ENCODE data around the gene TAGLN. TPM values are rescaled to one million over a fixed set of nuclear protein-coding genes. Genes with fewer than 3 reads are reported as not detected.

The TAGLN gene
- total RNA-seq, 1 experiment from 2014 or later, result 11.0 TPM

DNA sequence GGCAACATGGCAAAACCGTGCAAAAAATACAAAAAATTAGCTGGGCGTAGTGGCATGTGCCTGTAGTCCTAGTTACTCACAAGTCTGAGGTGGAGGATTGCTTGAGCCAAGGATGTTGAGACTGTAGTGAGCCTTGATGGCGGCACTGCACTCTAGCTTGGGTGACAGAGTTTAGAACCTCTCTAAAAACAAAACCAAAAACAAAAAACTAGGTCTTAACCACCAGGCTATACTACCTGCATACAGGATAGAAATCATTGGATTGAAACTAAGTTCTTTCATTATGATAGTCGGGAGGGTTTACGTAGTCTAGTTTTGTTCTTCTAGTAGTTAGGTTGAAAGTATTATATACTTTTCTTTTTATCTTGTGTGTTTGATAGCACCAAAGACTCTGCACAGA lies 39.1 kb downstream of the TAGLN start:
- Histone ChIP-seq H3K4me3 (no peak overlapping the region), H3F3A (ENCODE audit: insufficient read depth, low read depth) (peaks cover 18% of the 10 kb centered on the region; the same call in 1 of the 2 replicates), H3K27me3 (ENCODE audit: insufficient read depth, low read depth) (no peaks in the 10 kb centered on the region), H3K79me2 (ENCODE audit: low read depth) (peaks cover 11% of the 10 kb centered on the region), H3K9me2 (ENCODE audit: insufficient read depth) (no peaks in the 10 kb centered on the region), H3K4me1 (replicated peaks; ENCODE audit: insufficient read depth) (peaks cover 10% of the 10 kb centered on the region), H4K20me1 (ENCODE audit: insufficient read depth) (no peaks in the 10 kb centered on the region), H3K4me2 (no peak overlapping the region), H3K9me3 (ENCODE audit: insufficient read depth, low read depth) (no peaks in the 10 kb centered on the region), H3K27ac (no peak overlapping the region), H2AFZ (no peak overlapping the region), H3K36me3 (ENCODE audit: low read depth) (peaks cover 4% of the 10 kb centered on the region)
- no TSS peak for BruUV-seq (replicated peaks)
- no peak for DNase-seq
- intact Hi-C loops (cut with micrococcal nuclease; ENCODE audit: unreplicated experiment), result no loop called here
- ChIA-PET POLR2A (ENCODE audit: unreplicated experiment) (no interaction called here), CTCF (interaction anchor here (0.7 kb wide), 1 partner anchor 82 kb away, joined by 10 read pairs; no protein-coding TSS in a partner anchor)
- TF ChIP-seq EZH2 (IDR thresholded peaks at IDR 0.05; ENCODE audit: low read depth), result no peak
- TF ChIP-seq, protein P1, sequence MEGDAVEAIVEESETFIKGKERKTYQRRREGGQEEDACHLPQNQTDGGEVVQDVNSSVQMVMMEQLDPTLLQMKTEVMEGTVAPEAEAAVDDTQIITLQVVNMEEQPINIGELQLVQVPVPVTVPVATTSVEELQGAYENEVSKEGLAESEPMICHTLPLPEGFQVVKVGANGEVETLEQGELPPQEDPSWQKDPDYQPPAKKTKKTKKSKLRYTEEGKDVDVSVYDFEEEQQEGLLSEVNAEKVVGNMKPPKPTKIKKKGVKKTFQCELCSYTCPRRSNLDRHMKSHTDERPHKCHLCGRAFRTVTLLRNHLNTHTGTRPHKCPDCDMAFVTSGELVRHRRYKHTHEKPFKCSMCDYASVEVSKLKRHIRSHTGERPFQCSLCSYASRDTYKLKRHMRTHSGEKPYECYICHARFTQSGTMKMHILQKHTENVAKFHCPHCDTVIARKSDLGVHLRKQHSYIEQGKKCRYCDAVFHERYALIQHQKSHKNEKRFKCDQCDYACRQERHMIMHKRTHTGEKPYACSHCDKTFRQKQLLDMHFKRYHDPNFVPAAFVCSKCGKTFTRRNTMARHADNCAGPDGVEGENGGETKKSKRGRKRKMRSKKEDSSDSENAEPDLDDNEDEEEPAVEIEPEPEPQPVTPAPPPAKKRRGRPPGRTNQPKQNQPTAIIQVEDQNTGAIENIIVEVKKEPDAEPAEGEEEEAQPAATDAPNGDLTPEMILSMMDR (conservative IDR thresholded peaks at IDR 0.05), result no peak

DNA sequence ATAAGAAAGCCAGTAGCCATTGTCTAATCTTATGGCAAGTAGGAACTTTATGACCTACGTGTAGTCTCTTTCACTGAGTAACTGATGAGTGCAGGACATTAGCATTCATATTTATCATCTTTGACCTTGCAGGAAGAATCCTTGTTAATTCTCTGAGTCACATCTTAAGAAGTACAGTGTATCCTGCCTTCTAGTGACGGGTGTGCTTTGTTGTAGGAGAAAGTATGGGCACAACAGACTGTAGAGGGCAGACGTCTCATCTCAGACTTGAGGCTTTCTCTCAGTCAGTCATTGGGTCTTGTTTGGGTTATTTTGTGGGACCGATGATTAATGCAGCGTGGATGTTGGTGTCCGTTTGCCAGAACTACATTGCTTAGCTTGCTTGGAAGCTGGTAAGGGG lies 40.1 kb downstream of the TAGLN start:
- H3K27me3 ChIP-seq (ENCODE audit: insufficient read depth, low read depth), result no peaks in the 10 kb centered on the region
- no peak overlapping the region for H2AFZ ChIP-seq
- POLR2A ChIA-PET (ENCODE audit: unreplicated experiment), result no interaction called here
- no peaks in the 10 kb centered on the region for H3K9me3 ChIP-seq (ENCODE audit: insufficient read depth, low read depth)
- CTCF ChIA-PET, result no interaction called here
- no peaks in the 10 kb centered on the region for H4K20me1 ChIP-seq (ENCODE audit: insufficient read depth)
- peaks cover 12% of the 10 kb centered on the region; the same call in 1 of the 2 replicates for H3F3A ChIP-seq (ENCODE audit: insufficient read depth, low read depth)
- TF ChIP-seq, protein P1 (conservative IDR thresholded peaks at IDR 0.05), result no peak
- TF ChIP-seq EZH2 (IDR thresholded peaks at IDR 0.05; ENCODE audit: low read depth), result no peak
- no peak overlapping the region for H3K4me2 ChIP-seq
- no TSS peak for BruUV-seq (replicated peaks)
- H3K27ac ChIP-seq, result no peak overlapping the region
- no peak overlapping the region for H3K4me3 ChIP-seq
- no peaks in the 10 kb centered on the region for H3K9me2 ChIP-seq (ENCODE audit: insufficient read depth)
- no peak for DNase-seq
- peaks cover 7% of the 10 kb centered on the region for H3K36me3 ChIP-seq (ENCODE audit: low read depth)
- H3K4me1 ChIP-seq (replicated peaks; ENCODE audit: insufficient read depth), result no peaks in the 10 kb centered on the region
- intact Hi-C loops (cut with micrococcal nuclease; ENCODE audit: unreplicated experiment), result no loop called here
- peaks cover under 1% of the 10 kb centered on the region; the same call in 1 of the 2 replicates for H3K79me2 ChIP-seq (ENCODE audit: low read depth)

DNA sequence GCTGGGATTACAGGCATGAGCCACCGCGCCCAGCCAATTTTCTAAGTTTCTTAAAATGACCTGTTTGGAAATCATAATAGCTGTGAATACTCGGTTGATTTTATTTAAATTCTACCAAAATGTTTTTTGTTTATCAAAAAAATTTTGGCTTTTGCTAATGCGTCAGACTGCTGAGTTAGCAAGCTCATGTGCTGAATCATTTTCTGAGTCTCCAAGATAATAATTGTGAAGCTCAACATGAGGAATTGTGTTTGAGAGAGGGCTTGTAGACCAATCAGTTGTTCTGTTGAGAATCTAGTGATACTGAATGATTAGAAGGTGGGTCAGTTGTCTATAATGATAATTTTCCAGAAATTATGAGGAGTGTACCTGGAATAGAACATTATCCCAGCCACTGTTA lies 49.2 kb downstream of the TAGLN start:
- H3K4me1 ChIP-seq (replicated peaks; ENCODE audit: insufficient read depth), result no peaks in the 10 kb centered on the region
- H3K36me3 ChIP-seq (ENCODE audit: low read depth), result peaks cover 26% of the 10 kb centered on the region
- H3K79me2 ChIP-seq (ENCODE audit: low read depth), result no peaks in the 10 kb centered on the region
- no peak overlapping the region for H3K27ac ChIP-seq
- H4K20me1 ChIP-seq (ENCODE audit: insufficient read depth), result no peaks in the 10 kb centered on the region
- H3F3A ChIP-seq (ENCODE audit: insufficient read depth, low read depth), result no peaks in the 10 kb centered on the region
- POLR2A ChIA-PET (ENCODE audit: unreplicated experiment), result interaction anchor here (0.6 kb wide), 1 partner anchor 104 kb away, joined by 17 read pairs; the partner anchor contains the start of gene PAFAH1B2
- no peaks in the 10 kb centered on the region for H3K9me3 ChIP-seq (ENCODE audit: insufficient read depth, low read depth)
- no TSS peak for BruUV-seq (replicated peaks)
- H2AFZ ChIP-seq, result no peak overlapping the region
- intact Hi-C loops (cut with micrococcal nuclease; ENCODE audit: unreplicated experiment), result no loop called here
- CTCF ChIA-PET, result no interaction called here
- H3K27me3 ChIP-seq (ENCODE audit: insufficient read depth, low read depth), result no peaks in the 10 kb centered on the region
- no peak overlapping the region for H3K4me3 ChIP-seq
- H3K9me2 ChIP-seq (ENCODE audit: insufficient read depth), result no peaks in the 10 kb centered on the region
- DNase-seq, result no peak
- no peak overlapping the region for H3K4me2 ChIP-seq
- TF ChIP-seq EZH2 (IDR thresholded peaks at IDR 0.05; ENCODE audit: low read depth), result no peak
- TF ChIP-seq, protein P1 (conservative IDR thresholded peaks at IDR 0.05), result no peak
